HEK293 (cell line): Measurements from ENCODE around the gene L3MBTL4.

Experiments
- CTCF ChIA-PET: fragments of 350-600 bp; formaldehyde crosslinking; extraction: SDS; loops from one replicate; lab custom pipeline; 2021; ENCODE audit warnings: antibody characterized with exemption; lab: Yijun Ruan, JAX
- POLR2A ChIA-PET: fragments of 300-600 bp; formaldehyde crosslinking; extraction: SDS; loops from one replicate; lab custom pipeline; 2020; ENCODE audit warnings: antibody characterized with exemption, inconsistent platforms; lab: Yijun Ruan, JAX
- H3K27ac ChIP-seq: fragments of 200-500 bp; sonication (Bioruptor generic); 2 replicates; pipeline ENCODE4 v1.5.1; 2014; ENCODE audit warnings: low read depth, low read length, control low read depth, inconsistent platforms; ENCODE audit errors: extremely low read depth
- H3K36me3 ChIP-seq, 2 experiments: fragments of 200-500 bp in 1 of 2; sonication (Bioruptor generic) in 1 of 2; 1 replicate in 1 of 2; 2 replicates in 1 of 2; pipeline ENCODE4 v1.5.1; 2014 to 2017; ENCODE audit warnings: inconsistent platforms in 2 of 2, low read length in 2 of 2; ENCODE audit not compliant: control insufficient read depth in 2 of 2, insufficient read depth in 1 of 2
- H3K4me1 ChIP-seq: fragments of 200-500 bp; sonication (Bioruptor generic); 2 replicates; pipeline ENCODE4 v1.5.1; 2014; ENCODE audit warnings: mild to moderate bottlenecking, low read length, inconsistent platforms; ENCODE audit not compliant: control insufficient read depth, insufficient read depth
- H3K4me3 ChIP-seq: 2 replicates; pipeline ENCODE4 v1.5.1; 2011; ENCODE audit warnings: low read depth, mild to moderate bottlenecking, control low read depth, low read length, moderate library complexity
- H3K9me3 ChIP-seq: fragments of 200-500 bp; sonication (Bioruptor generic); 2 replicates; pipeline ENCODE4 v1.5.1; 2014; ENCODE audit warnings: low read depth, low read length, inconsistent platforms; ENCODE audit not compliant: control insufficient read depth, insufficient read depth
- GLI2 ChIP-seq: fragments of 450-650 bp; formaldehyde crosslinking; IDR thresholded peaks from 2 replicates; pipeline ENCODE4; 2017; ENCODE audit warnings: missing biosample characterization, missing genetic modification characterization, low read depth, borderline replicate concordance
- OSR2 ChIP-seq: fragments of 450-650 bp; formaldehyde crosslinking; IDR thresholded peaks from 2 replicates; pipeline ENCODE4 v1.5.1; 2016; ENCODE audit warnings: missing biosample characterization, missing genetic modification characterization
- PRDM6 ChIP-seq: fragments of 450-650 bp; formaldehyde crosslinking; IDR thresholded peaks from 2 replicates; pipeline ENCODE4 v1.5.1; 2017; ENCODE audit warnings: missing biosample characterization, missing genetic modification characterization
- TCF7L2 ChIP-seq: IDR thresholded peaks from 2 replicates; pipeline ENCODE4 v1.6.1; 2011; ENCODE audit warnings: low read depth, mild to moderate bottlenecking, inconsistent platforms, low read length, moderate library complexity, borderline replicate concordance
- WT1 ChIP-seq: fragments of 450-650 bp; formaldehyde crosslinking; IDR thresholded peaks from 2 replicates; pipeline ENCODE4 v1.5.1; 2016; ENCODE audit warnings: missing biosample characterization, missing genetic modification characterization
- ZBTB11 ChIP-seq: fragments of 450-650 bp; formaldehyde crosslinking; conservative IDR thresholded peaks from 2 replicates; pipeline ENCODE4 v1.5.1; 2016; ENCODE audit warnings: low read depth, missing biosample characterization, missing genetic modification characterization
- ZBTB44 ChIP-seq: fragments of 450-650 bp; IDR thresholded peaks from 2 replicates; pipeline ENCODE4 v1.5.1; 2018; ENCODE audit warnings: missing biosample characterization, mild to moderate bottlenecking, missing genetic modification characterization
- ZBTB8A ChIP-seq: fragments of 450-650 bp; formaldehyde crosslinking; IDR thresholded peaks from 2 replicates; pipeline ENCODE4 v1.5.1; 2016; ENCODE audit warnings: missing biosample characterization, missing genetic modification characterization
- ZNF138 ChIP-seq: fragments of 450-650 bp; formaldehyde crosslinking; IDR thresholded peaks from 2 replicates; pipeline ENCODE4 v1.5.1; 2016; ENCODE audit warnings: missing biosample characterization, missing genetic modification characterization, borderline replicate concordance
- ZNF202 ChIP-seq: fragments of 450-650 bp; formaldehyde crosslinking; IDR thresholded peaks from 2 replicates; pipeline ENCODE4 v1.5.1; 2016; ENCODE audit warnings: missing biosample characterization, missing genetic modification characterization, borderline replicate concordance
- ZNF239 ChIP-seq: fragments of 450-650 bp; formaldehyde crosslinking; IDR thresholded peaks from 2 replicates; pipeline ENCODE4 v1.5.1; 2016; ENCODE audit warnings: missing biosample characterization, missing genetic modification characterization
- ZNF391 ChIP-seq: fragments of 450-650 bp; formaldehyde crosslinking; IDR thresholded peaks from 2 replicates; pipeline ENCODE4 v1.5.1; 2016; ENCODE audit warnings: low read depth, missing biosample characterization, missing genetic modification characterization, borderline replicate concordance
- ZNF521 ChIP-seq: fragments of 450-650 bp; formaldehyde crosslinking; IDR thresholded peaks from 2 replicates; pipeline ENCODE4 v1.5.1; 2017; ENCODE audit warnings: missing biosample characterization, mild to moderate bottlenecking, missing genetic modification characterization
- ZNF555 ChIP-seq: fragments of 450-650 bp; formaldehyde crosslinking; conservative IDR thresholded peaks from 2 replicates; pipeline ENCODE4 v1.5.1; 2017; ENCODE audit warnings: missing biosample characterization, mild to moderate bottlenecking, missing genetic modification characterization, inconsistent platforms
- ZNF670 ChIP-seq: fragments of 450-650 bp; formaldehyde crosslinking; IDR thresholded peaks from 2 replicates; pipeline ENCODE4 v1.5.1; 2016; ENCODE audit warnings: missing biosample characterization, missing genetic modification characterization, low read depth
- ZNF792 ChIP-seq: fragments of 450-650 bp; formaldehyde crosslinking; IDR thresholded peaks from 2 replicates; pipeline ENCODE4 v1.5.1; 2016; ENCODE audit warnings: missing biosample characterization, missing genetic modification characterization
- ZNF830 ChIP-seq: fragments of 450-650 bp; IDR thresholded peaks from 2 replicates; pipeline ENCODE4 v1.5.0; 2018; ENCODE audit warnings: missing biosample characterization, missing genetic modification characterization, low read depth, mild to moderate bottlenecking, moderate library complexity
- ZSCAN16 ChIP-seq: fragments of 450-650 bp; formaldehyde crosslinking; IDR thresholded peaks from 2 replicates; pipeline ENCODE4 v1.5.1; 2016; ENCODE audit warnings: missing biosample characterization, missing genetic modification characterization
- TF ChIP-seq, protein P1 (sequence below): sonication (generic); formaldehyde crosslinking; IDR thresholded peaks from 2 replicates; pipeline ENCODE4 v1.8.1; 2022; ENCODE audit warnings: mild to moderate bottlenecking, moderate library complexity, missing genetic modification reagents

Gene L3MBTL4

DNA sequence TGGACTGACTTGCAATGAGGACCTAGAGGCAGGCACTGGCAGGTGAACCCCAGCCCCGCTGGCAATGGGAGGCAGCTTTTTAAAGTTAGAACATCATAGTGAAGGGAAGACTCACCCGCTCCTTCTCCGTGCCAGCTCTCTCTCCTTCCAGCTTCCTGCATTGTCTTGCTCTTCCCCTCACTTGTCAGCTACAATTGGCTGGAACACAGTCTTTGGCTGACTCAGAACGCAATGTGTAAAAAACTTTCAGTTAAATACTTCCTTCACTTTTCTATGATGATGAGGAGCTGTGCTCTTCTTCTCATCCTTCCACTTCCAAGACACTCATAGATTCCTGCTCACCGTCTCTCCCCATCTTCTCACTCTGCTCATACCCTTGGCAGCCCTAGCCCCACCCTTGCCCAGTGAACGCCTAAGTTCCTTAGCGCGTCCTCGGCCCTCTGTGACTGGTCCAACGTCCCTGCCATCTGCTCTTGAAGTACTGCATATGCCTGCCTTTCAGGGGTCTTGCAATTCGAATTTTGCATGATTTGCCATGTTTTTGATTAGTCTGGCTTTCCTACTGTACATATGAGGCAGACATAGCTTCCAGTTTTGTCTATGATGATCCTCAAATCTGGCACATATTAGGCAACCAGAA is 401.4 kb downstream of the L3MBTL4 start (continued):
- TF ChIP-seq ZSCAN16 (no peak), TCF7L2 (no peak), ZNF670 (tag by site-specific recombination) (no peak)

DNA sequence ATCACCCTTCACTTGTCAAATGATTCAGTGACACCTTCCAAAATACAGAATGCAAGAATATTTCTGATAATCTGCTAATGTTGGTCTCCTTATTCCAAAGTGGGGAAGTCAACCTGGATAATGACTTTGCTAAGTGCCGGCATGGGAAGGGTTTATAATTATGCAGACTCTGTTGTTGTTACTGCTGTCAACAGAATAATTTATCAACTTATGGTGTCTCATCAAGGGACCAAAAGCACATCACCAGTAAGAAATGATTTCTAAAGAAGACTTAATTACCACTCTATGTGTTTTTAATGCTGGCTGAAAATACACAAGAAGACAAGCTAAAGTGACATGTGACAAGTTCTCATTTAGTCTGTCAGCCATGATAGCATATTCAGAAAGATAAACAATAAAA is 403.8 kb downstream of the L3MBTL4 start:
- peaks cover 7% of the 10 kb centered on the region; the same call in 1 of the 2 replicates for H3K4me1 ChIP-seq
- no peak overlapping the region for H3K4me3 ChIP-seq
- POLR2A ChIA-PET = no interaction called here
- H3K9me3 ChIP-seq = no peaks in the 10 kb centered on the region
- H3K36me3 ChIP-seq = no peaks in the 10 kb centered on the region
- no peak for TF ChIP-seq PRDM6 (tag by site-specific recombination)
- TF ChIP-seq GLI2 (tag by site-specific recombination) = no peak
- TF ChIP-seq, protein P1, sequence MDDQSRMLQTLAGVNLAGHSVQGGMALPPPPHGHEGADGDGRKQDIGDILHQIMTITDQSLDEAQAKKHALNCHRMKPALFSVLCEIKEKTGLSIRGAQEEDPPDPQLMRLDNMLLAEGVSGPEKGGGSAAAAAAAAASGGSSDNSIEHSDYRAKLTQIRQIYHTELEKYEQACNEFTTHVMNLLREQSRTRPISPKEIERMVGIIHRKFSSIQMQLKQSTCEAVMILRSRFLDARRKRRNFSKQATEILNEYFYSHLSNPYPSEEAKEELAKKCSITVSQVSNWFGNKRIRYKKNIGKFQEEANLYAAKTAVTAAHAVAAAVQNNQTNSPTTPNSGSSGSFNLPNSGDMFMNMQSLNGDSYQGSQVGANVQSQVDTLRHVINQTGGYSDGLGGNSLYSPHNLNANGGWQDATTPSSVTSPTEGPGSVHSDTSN (CRISPR knock-in tag) = no peak
- TF ChIP-seq ZNF138 (tag by site-specific recombination) = no peak
- TF ChIP-seq ZNF792 (tag by site-specific recombination) = no peak
- TF ChIP-seq ZBTB8A (tag by site-specific recombination) = no peak
- no peak for TF ChIP-seq OSR2
- TF ChIP-seq ZBTB44 (tag by site-specific recombination) = no peak
- no peak for TF ChIP-seq ZNF239 (tag by site-specific recombination)
- TF ChIP-seq ZNF521 (tag by site-specific recombination) = no peak
- TF ChIP-seq WT1 = no peak
- no peak for TF ChIP-seq ZNF391 (tag by site-specific recombination)
- TF ChIP-seq ZNF555 (tag by site-specific recombination) = no peak
- TF ChIP-seq ZNF830 (tag by site-specific recombination) = no peak
- no peak for TF ChIP-seq ZNF202 (tag by site-specific recombination)
- no peak for TF ChIP-seq ZBTB11 (tag by site-specific recombination)
- TF ChIP-seq, all 188 proteins: peak for 0
- H3K27ac ChIP-seq = no peak overlapping the region
- CTCF ChIA-PET = no interaction called here
